ENCODE results near the gene USP35.

- TF ChIP-seq CTCF (IDR thresholded peaks at IDR 0.05), result no peak
- no peak for TF ChIP-seq POLR2A (IDR thresholded peaks at IDR 0.05)
These were observed 14.5 kb downstream of the USP35 start for GRCh38 chr11:78203184-78203583.
